Activated CD4-positive, alpha-beta memory T cell treated with anti-CD3 and anti-CD28 coated beads for 36 hours (primary cell): ENCODE measurements around the gene SEPHS1. TPM values are rescaled to one million over a fixed set of nuclear protein-coding genes. Genes with fewer than 3 reads are reported as not detected.
"Not testable (repeated sequence)": the region's sequence is repeated elsewhere in the genome, so short reads cannot be mapped to it uniquely, and the experiment has no call there.

Experiments
- CTCF ChIA-PET: fragments of 350-600 bp; sonication (Branson Sonifier 250); formaldehyde crosslinking; loops from one replicate; lab custom pipeline; 2021; ENCODE audit warnings: antibody characterized with exemption, inconsistent platforms; lab: Charles Lee
- POLR2A ChIA-PET: fragments of 350-600 bp; sonication (Branson Sonifier 250); formaldehyde crosslinking; loops from one replicate; lab custom pipeline; 2021; ENCODE audit warnings: antibody characterized with exemption; lab: Charles Lee
- DNase-seq: peaks from one replicate; pipeline ENCODE4 v3.0.0-alpha.2; 2020
- H3K27ac Mint-ChIP-seq: one replicate; pipeline ENCODE4 v1.8.0; 2021; ENCODE audit warnings: mixed read lengths
- H3K27me3 Mint-ChIP-seq: one replicate; pipeline ENCODE4 v1.8.0; 2021; ENCODE audit warnings: mixed read lengths
- H3K36me3 Mint-ChIP-seq: one replicate; pipeline ENCODE4 v1.8.0; 2021; ENCODE audit warnings: mixed read lengths
- H3K4me1 Mint-ChIP-seq: one replicate; pipeline ENCODE4 v1.8.0; 2021; ENCODE audit warnings: low read depth, mixed read lengths
- H3K4me3 Mint-ChIP-seq: one replicate; pipeline ENCODE4 v1.8.0; 2021; ENCODE audit warnings: mild to moderate bottlenecking, mixed read lengths
- H3K9me3 Mint-ChIP-seq: one replicate; pipeline ENCODE4 v1.8.0; 2021; ENCODE audit warnings: mixed read lengths
- intact Hi-C: fragments of 100-400 bp; cut with micrococcal nuclease; formaldehyde crosslinking; loops from one replicate; pipeline ENCODE4 v1.15.1; 2023
- total RNA-seq, 2 experiments: library from RNA; stranded (reverse); gene quantifications; one replicate each; pipeline ENCODE4 v1.2.3, GENCODE V29; 2021

SEPHS1 gene
- total RNA-seq, 2 experiments from 2014 or later = 57.2 to 57.6 TPM

DNA sequence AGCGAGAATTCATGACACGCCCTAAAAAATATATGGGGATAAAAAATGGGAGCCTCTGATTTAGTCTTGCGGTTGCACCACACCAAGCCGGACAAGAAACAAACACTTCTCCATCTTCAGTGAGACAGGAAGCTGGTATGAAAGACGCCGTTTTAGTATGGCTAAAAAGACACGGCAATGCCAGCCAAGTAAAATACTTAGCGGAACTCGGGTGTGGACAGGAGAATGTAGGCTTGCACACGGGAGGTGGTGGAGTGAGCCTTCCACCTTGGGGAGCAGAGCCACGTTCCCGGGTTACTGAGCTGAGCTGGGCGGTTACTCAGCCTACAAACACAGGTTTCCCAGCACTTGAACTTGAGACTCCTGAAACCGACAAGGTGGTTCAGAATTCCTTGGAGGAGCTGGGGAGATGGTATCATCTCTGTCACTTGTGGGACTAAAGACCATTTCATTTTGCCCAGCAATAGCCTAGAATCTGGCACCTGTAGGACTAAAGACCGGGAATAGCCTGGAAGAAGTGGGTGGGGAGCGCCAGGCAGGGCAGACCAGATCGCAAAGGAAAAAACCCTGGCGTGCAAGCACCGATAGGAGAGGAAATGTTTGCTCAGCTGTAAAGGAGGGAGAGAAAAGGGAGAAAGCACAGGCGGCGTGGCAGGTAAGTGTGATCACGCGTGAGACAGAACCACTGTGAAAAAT is 34.8 kb upstream of the SEPHS1 start:
- Mint-ChIP-seq H3K27ac (no peak overlapping the region), H3K4me3 (peak overlapping the region; percentile 13), H3K36me3 (no peaks in the 10 kb centered on the region), H3K4me1 (peaks cover 11% of the 10 kb centered on the region), H3K9me3 (no peaks in the 10 kb centered on the region), H3K27me3 (peaks cover 39% of the 10 kb centered on the region)
- POLR2A ChIA-PET = no interaction called here
- intact Hi-C loops = no loop called here
- CTCF ChIA-PET = interaction anchor here (4.8 kb wide), 1 partner anchor 10 kb away, joined by 23 read pairs; no protein-coding TSS in a partner anchor
- DNase-seq = no peak

- CTCF ChIA-PET, POLR2A ChIA-PET, H3K9me3 Mint-ChIP-seq, H3K4me3 Mint-ChIP-seq, H3K36me3 Mint-ChIP-seq, intact Hi-C loops, DNase-seq, H3K27ac Mint-ChIP-seq: not testable (repeated sequence)
- peaks cover 31% of the 10 kb centered on the region for H3K27me3 Mint-ChIP-seq
- H3K4me1 Mint-ChIP-seq = peaks cover 11% of the 10 kb centered on the region
Observed at GRCh38 chr10:13379061-13379460, 31.0 kb upstream of the SEPHS1 start.

- no peak for DNase-seq
- Mint-ChIP-seq H3K9me3 (no peaks in the 10 kb centered on the region), H3K27me3 (peaks cover 15% of the 10 kb centered on the region), H3K36me3 (no peaks in the 10 kb centered on the region), H3K4me3 (no peak overlapping the region), H3K27ac (no peak overlapping the region), H3K4me1 (no peaks in the 10 kb centered on the region)
- intact Hi-C loops = no loop called here
- ChIA-PET CTCF (interaction anchor here (2.6 kb wide), 1 partner anchor 64 kb away, joined by 16 read pairs; no protein-coding TSS in a partner anchor), POLR2A (no interaction called here)
Observed at GRCh38 chr10:13376746-13377145, 28.7 kb upstream of the SEPHS1 start.

- CTCF ChIA-PET = interaction anchor here (1.7 to 2.6 kb wide), 2 partner anchors 64 to 211 kb away, joined by 3 to 16 read pairs; partner anchors contain the start of gene PRPF18
- Mint-ChIP-seq H3K4me3 (no peak overlapping the region), H3K27ac (no peak overlapping the region), H3K4me1 (no peaks in the 10 kb centered on the region), H3K27me3 (peaks cover 13% of the 10 kb centered on the region), H3K9me3 (no peaks in the 10 kb centered on the region), H3K36me3 (no peaks in the 10 kb centered on the region)
- DNase-seq = no peak
- POLR2A ChIA-PET = no interaction called here
- intact Hi-C loops = no loop called here
Observed at GRCh38 chr10:13376297-13376696, 28.2 kb upstream of the SEPHS1 start.

GRCh38 chr10:13375791-13376190 is 27.7 kb upstream of the SEPHS1 start:
- CTCF ChIA-PET = interaction anchor here (1.7 to 2.6 kb wide), 2 partner anchors 65 to 211 kb away, joined by 3 to 16 read pairs; partner anchors contain the start of gene PRPF18
- POLR2A ChIA-PET = no interaction called here
- no peak overlapping the region for H3K4me3 Mint-ChIP-seq
- peaks cover 13% of the 10 kb centered on the region for H3K27me3 Mint-ChIP-seq
- H3K27ac Mint-ChIP-seq = no peak overlapping the region
- H3K4me1 Mint-ChIP-seq = no peaks in the 10 kb centered on the region
- H3K36me3 Mint-ChIP-seq = no peaks in the 10 kb centered on the region
- H3K9me3 Mint-ChIP-seq = no peaks in the 10 kb centered on the region
- intact Hi-C loops = no loop called here
- no peak for DNase-seq

DNA sequence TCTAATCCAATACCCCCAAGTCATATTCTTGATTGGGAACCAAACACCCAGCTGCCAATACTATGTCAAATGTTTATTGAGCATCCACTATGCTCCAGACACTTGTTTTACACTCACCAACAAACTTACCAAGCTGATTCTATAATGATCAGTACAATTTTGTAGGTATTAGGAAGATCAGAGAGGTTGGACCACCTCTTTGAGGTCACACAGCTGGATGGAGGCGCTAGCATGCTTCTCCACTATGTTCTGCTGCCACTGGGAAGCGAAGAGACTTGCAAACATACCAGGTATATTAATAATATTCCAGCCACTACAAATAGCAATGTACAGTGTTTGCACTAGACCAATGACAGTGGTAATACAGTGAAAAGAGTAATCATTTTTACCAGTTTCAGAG is 25.6 kb upstream of the SEPHS1 start:
- Mint-ChIP-seq H3K9me3 (no peaks in the 10 kb centered on the region), H3K27ac (no peak overlapping the region), H3K4me3 (no peak overlapping the region), H3K4me1 (no peaks in the 10 kb centered on the region), H3K36me3 (no peaks in the 10 kb centered on the region), H3K27me3 (peaks cover 2% of the 10 kb centered on the region)
- POLR2A ChIA-PET = no interaction called here
- CTCF ChIA-PET = interaction anchor here (2.6 to 5.0 kb wide), 3 partner anchors 10 to 68 kb away, joined by 11 to 114 read pairs (median 23); no protein-coding TSS in a partner anchor
- DNase-seq = no peak
- intact Hi-C loops = loop anchor here (2.0 kb wide), 1 partner anchor 213 kb away; the partner anchor contains the start of gene PRPF18

DNA sequence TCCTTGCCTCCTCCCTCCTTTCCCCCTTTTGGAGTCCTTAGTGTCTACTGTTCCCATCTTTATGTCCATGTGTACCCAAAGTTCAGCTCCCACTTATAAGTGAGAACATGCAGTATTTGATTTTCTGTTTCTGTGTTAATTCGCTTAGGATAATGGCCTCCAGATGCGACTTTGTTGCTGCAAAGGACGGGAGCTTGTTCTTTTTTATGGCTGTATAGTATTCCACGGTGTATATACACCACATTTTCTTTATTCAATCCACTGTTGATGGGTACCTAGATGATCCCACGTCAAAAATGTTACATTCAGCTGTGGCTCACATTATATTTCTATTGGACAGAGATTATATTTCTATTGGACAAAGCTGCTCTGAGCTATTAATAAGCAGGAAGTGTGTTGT is 24.4 kb upstream of the SEPHS1 start:
- POLR2A ChIA-PET = no interaction called here
- no peak overlapping the region for H3K27ac Mint-ChIP-seq
- H3K4me1 Mint-ChIP-seq = no peaks in the 10 kb centered on the region
- H3K27me3 Mint-ChIP-seq = no peaks in the 10 kb centered on the region
- no peak overlapping the region for H3K4me3 Mint-ChIP-seq
- CTCF ChIA-PET = interaction anchor here (0.6 to 5.0 kb wide), 34 partner anchors 9 to 709 kb away, joined by 3 to 114 read pairs (median 4); partner anchors contain the start of genes MCM10 and PRPF18
- no peaks in the 10 kb centered on the region for H3K36me3 Mint-ChIP-seq
- intact Hi-C loops = loop anchor here (1.0 to 2.0 kb wide), 4 partner anchors 68 to 406 kb away; partner anchors contain the start of gene PRPF18
- H3K9me3 Mint-ChIP-seq = no peaks in the 10 kb centered on the region
- DNase-seq = no peak

GRCh38 chr10:13371897-13372470 is 23.9 kb upstream of the SEPHS1 start:
- intact Hi-C loops = loop anchor here (1.0 to 2.0 kb wide), 4 partner anchors 68 to 406 kb away; partner anchors contain the start of gene PRPF18
- POLR2A ChIA-PET = no interaction called here
- no peak overlapping the region for H3K27ac Mint-ChIP-seq
- H3K4me3 Mint-ChIP-seq = no peak overlapping the region
- no peaks in the 10 kb centered on the region for H3K9me3 Mint-ChIP-seq
- H3K4me1 Mint-ChIP-seq = no peaks in the 10 kb centered on the region
- peak; percentile 78 for DNase-seq
- CTCF ChIA-PET = interaction anchor here (0.6 to 5.0 kb wide), 34 partner anchors 8 to 710 kb away, joined by 3 to 114 read pairs (median 4); partner anchors contain the start of genes MCM10 and PRPF18
- no peaks in the 10 kb centered on the region for H3K27me3 Mint-ChIP-seq
- no peaks in the 10 kb centered on the region for H3K36me3 Mint-ChIP-seq

DNA sequence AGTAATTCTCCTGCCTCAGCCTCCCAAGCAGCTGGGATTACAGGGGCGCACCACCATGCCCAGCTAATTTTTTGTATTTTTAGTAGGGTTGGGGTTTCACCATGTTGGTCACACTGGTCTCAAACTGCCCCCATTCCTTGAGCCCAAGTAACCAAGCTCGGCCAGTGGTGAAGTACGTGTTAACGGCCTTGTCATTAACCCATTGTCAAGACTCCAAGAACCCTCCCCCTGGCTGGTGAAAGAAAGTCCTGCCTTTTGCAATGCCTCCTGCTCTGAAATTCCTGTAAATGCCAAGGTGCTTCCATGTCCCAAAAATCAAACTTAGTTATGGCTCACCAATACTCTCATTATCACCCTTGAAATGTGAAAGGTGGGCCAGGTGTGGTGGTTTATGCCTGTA is 18.8 kb upstream of the SEPHS1 start:
- H3K4me3 Mint-ChIP-seq = no peak overlapping the region
- POLR2A ChIA-PET = no interaction called here
- H3K4me1 Mint-ChIP-seq = no peaks in the 10 kb centered on the region
- no peak overlapping the region for H3K27ac Mint-ChIP-seq
- H3K27me3 Mint-ChIP-seq = peaks cover 1% of the 10 kb centered on the region
- CTCF ChIA-PET = no interaction called here
- H3K36me3 Mint-ChIP-seq = no peaks in the 10 kb centered on the region
- no peaks in the 10 kb centered on the region for H3K9me3 Mint-ChIP-seq
- DNase-seq = no peak
- intact Hi-C loops = no loop called here

- ChIA-PET POLR2A (no interaction called here), CTCF (no interaction called here)
- no peak for DNase-seq
- no peaks in the 10 kb centered on the region for H3K9me3 Mint-ChIP-seq
- peaks cover 1% of the 10 kb centered on the region for H3K27me3 Mint-ChIP-seq
- H3K36me3 Mint-ChIP-seq = no peaks in the 10 kb centered on the region
- no peak overlapping the region for H3K27ac Mint-ChIP-seq
- no peaks in the 10 kb centered on the region for H3K4me1 Mint-ChIP-seq
- no peak overlapping the region for H3K4me3 Mint-ChIP-seq
- intact Hi-C loops = no loop called here
Observed at GRCh38 chr10:13365831-13366230, 17.7 kb upstream of the SEPHS1 start.

DNA sequence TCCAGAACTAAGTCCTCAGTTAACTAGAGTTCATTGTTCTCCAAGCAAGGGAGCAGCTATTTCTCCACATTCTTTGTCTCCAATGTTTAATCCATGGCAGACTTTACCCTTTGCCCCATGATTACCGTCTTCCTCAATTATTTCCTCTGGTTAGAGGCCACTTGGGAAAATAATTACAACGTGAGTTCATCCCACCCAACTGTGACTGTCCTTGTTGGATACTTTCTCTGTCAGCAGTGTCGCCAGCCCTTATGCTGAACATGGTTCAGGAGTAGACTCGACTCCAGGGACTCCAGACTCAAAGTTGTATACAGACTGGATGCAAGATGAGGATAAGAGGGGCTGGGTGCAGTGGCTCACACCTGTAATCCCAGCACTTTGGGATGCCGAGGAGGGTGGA is 17.1 kb upstream of the SEPHS1 start:
- H3K4me3 Mint-ChIP-seq = no peak overlapping the region
- intact Hi-C loops = no loop called here
- DNase-seq = no peak
- H3K4me1 Mint-ChIP-seq = no peaks in the 10 kb centered on the region
- ChIA-PET POLR2A (no interaction called here), CTCF (no interaction called here)
- H3K27me3 Mint-ChIP-seq = peaks cover 1% of the 10 kb centered on the region
- H3K9me3 Mint-ChIP-seq = no peaks in the 10 kb centered on the region
- no peak overlapping the region for H3K27ac Mint-ChIP-seq
- no peaks in the 10 kb centered on the region for H3K36me3 Mint-ChIP-seq

DNA sequence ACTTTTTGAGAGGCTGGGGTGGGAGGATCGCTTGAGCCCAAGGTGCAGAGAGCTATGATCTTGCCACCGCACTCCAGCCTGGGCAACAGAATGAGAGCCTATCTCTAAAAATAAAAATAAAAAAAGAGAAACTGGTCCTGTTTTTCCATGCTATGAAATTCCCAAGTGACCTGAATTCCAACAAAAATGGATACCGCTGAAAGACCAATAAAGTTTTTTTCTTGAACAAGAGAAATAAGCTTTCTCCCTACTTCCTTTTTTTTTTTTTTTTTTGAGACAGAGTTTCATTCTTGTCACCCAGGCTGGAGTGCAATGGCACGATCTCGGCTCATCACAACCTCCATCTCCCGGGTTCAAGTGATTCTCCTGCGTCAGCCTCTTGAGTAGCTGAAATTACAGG is 12.5 kb upstream of the SEPHS1 start:
- Mint-ChIP-seq H3K4me1 (no peaks in the 10 kb centered on the region), H3K27me3 (no peaks in the 10 kb centered on the region), H3K27ac (no peak overlapping the region), H3K4me3 (no peak overlapping the region), H3K9me3 (no peaks in the 10 kb centered on the region), H3K36me3 (no peaks in the 10 kb centered on the region)
- ChIA-PET CTCF (interaction anchor here (0.9 kb wide), 1 partner anchor 9 kb away, joined by 3 read pairs; no protein-coding TSS in a partner anchor), POLR2A (no interaction called here)
- DNase-seq = no peak
- intact Hi-C loops = no loop called here
